Measurements from ENCODE around the gene CNFN. TPM values are rescaled to one million over a fixed set of nuclear protein-coding genes. Genes with fewer than 3 reads are reported as not detected.

CNFN gene
- total RNA-seq, 1 experiment from 2014 or later: 4.6 TPM

- TF ChIP-seq SIN3A (IDR thresholded peaks at IDR 0.05; ENCODE audit: borderline replicate concordance, insufficient read depth, low read depth, low read length): no peak
- TF ChIP-seq REST (IDR thresholded peaks at IDR 0.05; ENCODE audit: insufficient read depth in 1 of 2, low read depth in 2 of 2, low read length in 1 of 2): no peak
- no peak for TF ChIP-seq CTCF (IDR thresholded peaks at IDR 0.05)
- TF ChIP-seq TCF7L2 (IDR thresholded peaks at IDR 0.05; ENCODE audit: low read depth, low read length): no peak
- no peak for TF ChIP-seq POLR2AphosphoS5 (IDR thresholded peaks at IDR 0.05; ENCODE audit: low read depth, low read length)
- Histone ChIP-seq H3K4me1 (ENCODE audit: control insufficient read depth, insufficient read depth, low read length) (no peaks in the 10 kb centered on the region; the same call in 1 of the 2 replicates), H3K27ac (ENCODE audit: low read length) (no peak within 1 kb of the TSS), H3K9me3 (ENCODE audit: control insufficient read depth, insufficient read depth, low read depth, low read length) (no peaks in the 10 kb centered on the region), H3K27me3 (ENCODE audit: control insufficient read depth, insufficient read depth, low read length) (no peaks in the 10 kb centered on the region), H3K4me3 (ENCODE audit: low read depth in 2 of 2, low read length in 2 of 2) (no peak within 1 kb of the TSS), H3K36me3 (ENCODE audit: control insufficient read depth, insufficient read depth, low read length) (no peaks in the 10 kb centered on the region)
- ATAC-seq (no peak), DNase-seq (ENCODE audit: low read depth, low spot score) (no peak)
- in situ Hi-C loops (cut with HindIII; ENCODE audit: low pct_unique_long_range_greater_than_20kb, low sequenced_read_pairs) (no loop called here), intact Hi-C loops (cut with micrococcal nuclease; ENCODE audit: unreplicated experiment) (loop anchor here (5.0 kb wide), 1 partner anchor 360 kb away; no protein-coding TSS in a partner anchor)
- ChIA-PET CTCF (no interaction called here), POLR2A (no interaction called here)
- no TSS peak for BruUV-seq (replicated peaks)
Measured at GRCh38 chr19:42427313-42427712, 37.2 kb upstream of the CNFN start, which contains the start of gene LIPE. Gene LIPE, minus strand, starts transcription at chr19:42427388. Its CDS starts 239 bp downstream, at chr19:42427149.

- no peak for DNase-seq (ENCODE audit: low read depth, low spot score)
- Histone ChIP-seq H3K4me1 (ENCODE audit: control insufficient read depth, insufficient read depth, low read length) (no peaks in the 10 kb centered on the region; the same call in 1 of the 2 replicates), H3K9me3 (ENCODE audit: control insufficient read depth, insufficient read depth, low read depth, low read length) (no peaks in the 10 kb centered on the region), H3K27me3 (ENCODE audit: control insufficient read depth, insufficient read depth, low read length) (no peaks in the 10 kb centered on the region), H3K36me3 (ENCODE audit: control insufficient read depth, insufficient read depth, low read length) (no peaks in the 10 kb centered on the region), H3K4me3 (ENCODE audit: low read depth in 2 of 2, low read length in 2 of 2) (no peak overlapping the region), H3K27ac (ENCODE audit: low read length) (no peak overlapping the region)
- POLR2A ChIA-PET: interaction anchor here (0.6 kb wide), 1 partner anchor 132 kb away, joined by 5 read pairs; no protein-coding TSS in a partner anchor
- CTCF ChIA-PET: no interaction called here
- ATAC-seq: no peak
- intact Hi-C loops (cut with micrococcal nuclease; ENCODE audit: unreplicated experiment) (loop anchor here (5.0 kb wide), 1 partner anchor 361 kb away; no protein-coding TSS in a partner anchor), in situ Hi-C loops (cut with HindIII; ENCODE audit: low pct_unique_long_range_greater_than_20kb, low sequenced_read_pairs) (no loop called here)
- no TSS peak for BruUV-seq (replicated peaks)
- no peak for TF ChIP-seq TCF7L2 (IDR thresholded peaks at IDR 0.05; ENCODE audit: low read depth, low read length)
- no peak for TF ChIP-seq REST (IDR thresholded peaks at IDR 0.05; ENCODE audit: insufficient read depth in 1 of 2, low read depth in 2 of 2, low read length in 1 of 2)
- no peak for TF ChIP-seq SIN3A (IDR thresholded peaks at IDR 0.05; ENCODE audit: borderline replicate concordance, insufficient read depth, low read depth, low read length)
- no peak for TF ChIP-seq CTCF (IDR thresholded peaks at IDR 0.05)
- TF ChIP-seq POLR2AphosphoS5 (IDR thresholded peaks at IDR 0.05; ENCODE audit: low read depth, low read length): no peak
Measured at GRCh38 chr19:42426643-42427042, 36.5 kb upstream of the CNFN start.

Data from Panc1 (cell line).